Cerebellar nuclear complex (tissue), 1 donor: ENCODE measurements around the gene ZMIZ1.

Experiments used
- DNase-seq, 2 experiments: peaks; one replicate each; lab custom pipeline; 2025; lab: John Stamatoyannopoulos, UW

Gene ZMIZ1

DNA sequence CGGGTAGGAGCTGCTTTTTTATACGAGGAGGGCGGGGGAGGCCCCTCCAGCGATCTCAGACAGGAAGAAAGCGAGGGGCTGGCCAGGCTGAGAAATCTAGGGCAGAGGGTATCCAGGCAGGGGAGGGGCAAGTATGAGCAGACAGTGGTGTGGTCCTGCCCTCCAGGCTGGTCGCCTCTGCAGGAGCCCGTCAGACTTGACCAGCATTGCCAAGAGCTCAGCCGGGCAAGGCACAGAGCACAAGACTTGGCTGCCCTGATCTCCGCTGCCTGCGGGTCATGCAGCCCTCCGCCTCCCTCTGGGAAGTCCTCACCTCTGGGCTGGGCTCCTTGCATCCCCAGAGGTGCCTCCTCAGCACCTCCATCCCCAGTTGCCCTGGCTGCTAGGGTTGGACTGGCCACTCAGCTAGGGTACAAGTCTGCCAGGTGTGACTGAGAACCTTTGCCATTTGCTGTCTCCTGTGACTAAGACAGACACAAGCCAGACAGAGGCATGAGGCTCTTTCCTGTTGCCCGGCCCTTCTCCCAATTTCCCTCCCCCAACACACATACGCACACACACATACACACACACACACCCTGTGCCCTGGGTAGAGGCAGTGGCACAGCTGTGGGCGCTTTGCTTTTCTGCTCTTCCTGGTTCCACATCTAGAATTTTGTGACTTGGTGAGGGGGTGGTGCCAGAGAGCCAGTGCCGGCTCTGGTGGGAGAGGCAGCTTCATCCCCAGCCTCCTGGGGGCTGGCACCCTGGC, 219.4 kb downstream of the ZMIZ1 start:
- DNase-seq = no peak

DNA sequence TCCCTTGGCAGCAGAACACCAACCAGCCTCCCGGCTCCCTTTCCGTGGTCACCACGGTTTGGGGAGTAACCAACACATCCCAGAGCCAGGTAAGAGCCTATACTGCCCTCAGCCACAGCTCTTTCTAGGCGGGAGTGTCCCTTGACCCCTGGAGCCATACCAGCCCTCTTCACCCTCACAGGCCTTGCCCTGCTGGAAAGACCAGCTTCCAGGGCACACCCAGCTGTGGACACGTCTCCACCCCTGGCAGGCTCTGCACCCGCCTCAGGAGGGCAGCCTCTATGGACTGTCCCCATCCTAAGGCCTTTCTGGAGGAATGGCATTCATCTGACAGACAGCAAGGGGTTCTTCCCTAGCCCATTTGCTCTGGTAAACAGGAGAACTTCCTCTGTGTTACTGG, 221.0 kb downstream of the ZMIZ1 start:
- no peak for DNase-seq

DNA sequence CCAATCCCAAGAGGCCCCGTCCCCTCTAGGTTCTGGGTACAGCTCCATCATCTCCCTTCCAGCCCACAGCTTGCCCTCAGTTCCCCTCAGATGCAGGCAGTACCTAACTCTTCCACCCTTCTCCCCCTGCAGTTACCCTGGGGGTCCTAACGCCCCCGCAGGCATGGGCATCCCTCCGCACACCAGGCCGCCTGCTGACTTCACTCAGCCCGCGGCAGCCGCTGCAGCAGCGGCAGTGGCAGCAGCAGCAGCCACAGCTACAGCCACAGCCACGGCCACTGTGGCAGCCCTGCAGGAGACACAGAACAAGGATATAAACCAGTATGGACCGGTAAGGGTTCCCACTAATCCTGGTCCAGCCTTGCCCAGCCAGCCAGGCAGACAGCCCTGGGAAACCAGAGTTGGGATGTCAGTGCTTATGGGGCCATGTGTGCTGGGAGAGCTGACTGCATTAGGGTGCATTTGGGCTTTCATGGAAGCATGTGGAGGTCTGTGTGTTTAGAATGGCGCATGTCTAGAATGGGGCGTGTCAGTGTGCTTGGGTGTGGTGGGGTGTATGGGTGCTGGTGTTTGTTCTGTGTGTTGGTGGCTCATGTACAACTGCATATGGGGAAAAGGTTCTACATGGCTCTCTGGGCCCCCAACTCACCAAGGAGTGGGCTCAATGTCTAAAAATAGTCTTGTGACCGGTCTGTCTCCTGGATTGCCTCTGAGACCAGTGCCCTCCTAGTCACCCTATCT, 223.4 kb downstream of the ZMIZ1 start:
- DNase-seq = no peak

DNA sequence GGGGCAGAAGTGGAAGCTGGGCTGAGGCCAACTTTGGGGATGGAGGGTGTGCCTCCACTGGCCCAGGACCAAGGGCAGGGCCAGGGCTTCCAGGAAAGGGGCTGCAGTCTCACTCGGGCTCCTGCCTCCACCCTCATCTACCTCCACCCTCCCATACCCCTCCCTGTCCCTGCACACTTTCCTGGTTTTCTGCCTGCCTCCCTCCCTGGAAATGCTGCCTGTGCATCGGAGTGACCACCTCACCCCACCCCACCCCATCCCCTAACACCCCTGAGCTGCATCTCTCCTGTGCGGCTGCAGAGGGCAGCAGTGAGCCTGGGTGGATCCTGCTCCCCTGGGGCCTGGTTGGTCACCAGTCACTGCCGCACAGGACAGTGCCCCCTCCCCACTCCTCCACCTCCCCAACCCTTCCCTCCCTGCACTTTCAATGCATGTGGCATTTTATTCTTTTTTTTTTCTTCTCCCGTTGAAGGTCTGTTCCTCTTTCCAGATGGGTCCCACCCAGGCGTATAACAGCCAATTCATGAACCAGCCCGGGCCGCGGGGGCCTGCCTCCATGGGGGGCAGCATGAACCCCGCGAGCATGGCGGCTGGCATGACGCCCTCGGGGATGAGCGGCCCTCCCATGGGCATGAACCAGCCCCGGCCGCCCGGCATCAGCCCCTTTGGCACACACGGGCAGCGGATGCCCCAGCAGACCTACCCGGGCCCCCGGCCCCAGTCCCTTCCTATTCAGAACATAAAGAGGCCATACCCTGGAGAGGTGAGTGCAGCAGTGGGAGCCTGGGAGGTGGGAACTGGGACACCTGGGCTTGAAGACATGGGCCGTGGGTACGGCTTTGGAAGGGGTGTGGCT, 224.4 kb downstream of the ZMIZ1 start:
- DNase-seq = no peak

DNA sequence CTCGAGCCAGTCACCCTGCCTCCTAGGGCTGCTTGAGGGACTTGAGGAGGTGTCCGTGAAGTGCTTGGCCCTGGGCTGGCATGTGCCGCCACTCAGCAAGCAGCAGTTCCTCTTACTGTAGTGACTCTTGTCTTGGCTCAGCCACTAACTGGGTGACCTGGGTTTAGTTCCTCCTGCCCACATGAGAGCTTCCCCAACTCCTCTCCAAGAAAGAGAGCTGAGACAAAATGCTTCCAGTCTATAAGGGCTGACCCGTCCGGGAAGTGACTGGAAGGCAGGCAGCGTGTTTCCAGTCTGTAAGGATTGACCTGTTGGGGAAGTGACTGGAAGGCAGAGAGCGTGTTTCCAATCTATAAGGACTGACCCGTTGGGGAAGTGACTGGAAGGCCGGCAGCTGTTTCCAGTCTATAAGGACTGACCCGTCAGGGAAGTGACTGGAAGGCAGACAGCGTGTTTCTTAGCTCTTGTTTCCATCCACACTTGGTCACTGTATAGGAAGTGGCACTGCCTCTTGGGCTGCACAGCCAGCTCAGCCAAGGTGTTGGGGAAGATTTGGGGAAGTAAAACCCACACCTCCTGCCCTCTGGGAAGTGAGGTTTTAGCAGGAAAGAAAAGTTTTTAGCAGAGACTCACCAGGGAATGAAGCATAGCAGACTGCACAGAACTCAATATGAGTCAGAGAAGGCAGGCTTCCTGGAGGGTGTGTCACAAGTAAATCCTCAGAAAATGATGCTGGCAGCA, 225.2 kb downstream of the ZMIZ1 start:
- no peak for DNase-seq

DNA sequence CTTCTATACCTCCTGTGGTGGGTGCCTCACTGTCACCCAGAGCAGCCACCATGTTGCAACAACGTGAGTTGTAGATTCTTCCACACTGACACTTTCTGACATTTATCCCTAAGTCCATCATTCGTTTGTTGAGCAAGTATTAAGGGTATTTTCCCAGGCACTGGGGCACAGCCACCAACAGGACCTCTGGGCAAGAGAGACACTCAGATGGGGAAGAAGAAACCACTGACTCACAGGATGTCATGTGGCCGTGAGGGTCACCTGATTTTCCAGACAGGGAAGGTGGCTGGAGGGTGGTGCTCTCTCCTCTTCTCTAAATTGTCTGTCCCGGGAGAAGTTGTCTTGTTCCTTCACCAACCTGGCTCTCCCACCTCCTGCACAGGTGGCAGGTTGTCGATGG, 226.8 kb downstream of the ZMIZ1 start:
- no peak for DNase-seq

DNA sequence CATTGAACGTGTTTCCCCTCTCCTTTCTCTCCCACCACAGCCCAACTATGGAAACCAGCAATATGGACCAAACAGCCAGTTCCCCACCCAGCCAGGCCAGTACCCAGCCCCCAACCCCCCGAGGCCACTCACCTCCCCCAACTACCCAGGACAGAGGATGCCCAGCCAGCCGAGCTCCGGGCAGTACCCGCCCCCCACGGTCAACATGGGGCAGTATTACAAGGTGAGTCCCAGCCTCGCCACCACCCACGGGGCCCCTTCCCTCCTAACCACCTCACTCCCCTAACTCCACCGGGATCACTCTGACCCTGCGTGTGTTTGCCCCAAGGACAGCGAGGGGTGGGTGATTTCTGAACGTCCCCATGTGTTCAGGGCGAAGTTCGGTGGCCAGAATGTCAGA, 227.7 kb downstream of the ZMIZ1 start:
- no peak for DNase-seq

DNA sequence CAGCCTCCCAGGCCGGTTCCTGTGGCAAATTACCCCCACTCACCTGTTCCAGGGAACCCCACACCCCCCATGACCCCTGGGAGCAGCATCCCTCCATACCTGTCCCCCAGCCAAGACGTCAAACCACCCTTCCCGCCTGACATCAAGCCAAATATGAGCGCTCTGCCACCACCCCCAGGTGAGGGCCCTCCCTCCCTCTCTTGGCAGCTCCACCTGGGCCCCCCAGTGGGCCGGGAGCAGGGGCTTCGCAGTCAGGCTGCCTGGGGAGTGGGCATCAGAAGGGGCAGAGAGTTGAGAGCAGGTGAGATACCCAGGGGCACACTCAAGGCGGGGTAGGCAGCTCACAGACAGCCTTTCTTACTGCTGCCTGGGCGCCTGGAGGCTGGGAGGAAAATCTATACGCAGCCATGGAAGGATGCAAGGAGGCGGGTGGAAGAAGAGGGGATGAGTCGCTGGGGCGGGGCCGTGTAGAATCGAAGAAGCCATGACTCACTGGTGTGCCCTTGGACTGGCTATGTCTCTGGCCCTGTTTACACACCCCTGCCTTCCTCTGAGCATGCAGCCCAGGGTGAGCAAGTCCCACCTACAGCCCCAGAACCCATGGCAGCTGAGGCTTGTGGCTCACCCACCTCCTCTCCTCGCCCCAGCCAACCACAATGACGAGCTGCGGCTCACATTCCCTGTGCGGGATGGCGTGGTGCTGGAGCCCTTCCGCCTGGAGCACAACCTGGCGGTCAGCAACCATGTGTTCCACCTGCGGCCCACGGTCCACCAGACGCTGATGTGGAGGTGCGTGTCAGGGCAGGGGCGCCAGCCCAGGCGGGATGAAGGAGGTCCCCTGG, 229.9 kb downstream of the ZMIZ1 start:
- no peak for DNase-seq

DNA sequence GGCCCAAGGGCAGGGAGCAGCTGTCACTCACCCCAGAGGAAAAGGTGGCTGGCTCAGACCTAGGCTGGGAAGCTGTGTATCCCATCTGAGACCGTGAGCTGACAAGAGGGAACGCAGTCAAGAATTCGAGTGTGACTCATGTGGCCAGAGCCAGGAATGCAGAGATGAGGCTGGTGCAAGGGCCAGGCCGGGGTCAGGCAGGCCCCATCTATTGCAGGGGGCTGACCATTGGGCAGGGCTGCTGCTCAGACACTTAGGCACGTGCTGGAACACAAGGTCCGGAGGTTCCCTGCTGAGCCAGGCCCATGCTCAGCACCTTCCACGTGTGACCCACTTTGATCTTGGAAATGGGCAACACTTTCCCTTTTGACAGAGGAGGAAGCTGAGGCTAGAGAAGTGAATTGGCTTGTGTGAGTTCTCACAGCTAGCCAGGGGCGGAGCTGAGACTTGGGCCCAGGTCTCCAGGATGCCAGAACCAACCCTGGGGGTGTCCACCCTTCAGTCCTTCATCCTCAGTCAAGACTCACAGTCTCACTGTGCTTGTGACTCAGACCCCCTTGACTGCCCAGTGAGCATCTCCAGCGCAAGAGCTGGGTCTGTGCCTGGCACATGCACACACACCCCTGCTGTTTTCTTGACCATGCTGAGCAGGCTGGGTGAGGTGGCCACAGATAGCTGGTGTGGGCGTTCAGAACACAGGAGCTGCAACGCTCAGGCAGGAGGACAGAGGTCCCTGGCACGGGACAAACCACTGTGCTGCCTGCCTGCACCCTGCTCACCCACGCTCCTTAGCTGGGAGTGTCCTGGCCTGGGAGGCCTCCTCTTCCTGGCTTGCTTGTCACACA, 230.9 kb downstream of the ZMIZ1 start:
- no peak for DNase-seq

DNA sequence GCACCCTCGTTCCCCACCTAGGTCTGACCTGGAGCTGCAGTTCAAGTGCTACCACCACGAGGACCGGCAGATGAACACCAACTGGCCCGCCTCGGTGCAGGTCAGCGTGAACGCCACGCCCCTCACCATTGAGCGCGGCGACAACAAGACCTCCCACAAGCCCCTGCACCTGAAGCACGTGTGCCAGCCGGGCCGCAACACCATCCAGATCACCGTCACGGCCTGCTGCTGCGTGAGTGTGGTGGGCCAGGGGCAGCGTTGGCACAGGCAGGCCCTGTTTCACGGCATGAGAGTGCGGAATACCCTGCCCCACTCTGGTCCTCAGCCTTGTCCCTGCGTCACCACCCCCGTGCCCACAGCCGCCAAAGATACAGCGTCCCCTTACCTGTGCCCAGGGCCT, 231.9 kb downstream of the ZMIZ1 start:
- no peak for DNase-seq

DNA sequence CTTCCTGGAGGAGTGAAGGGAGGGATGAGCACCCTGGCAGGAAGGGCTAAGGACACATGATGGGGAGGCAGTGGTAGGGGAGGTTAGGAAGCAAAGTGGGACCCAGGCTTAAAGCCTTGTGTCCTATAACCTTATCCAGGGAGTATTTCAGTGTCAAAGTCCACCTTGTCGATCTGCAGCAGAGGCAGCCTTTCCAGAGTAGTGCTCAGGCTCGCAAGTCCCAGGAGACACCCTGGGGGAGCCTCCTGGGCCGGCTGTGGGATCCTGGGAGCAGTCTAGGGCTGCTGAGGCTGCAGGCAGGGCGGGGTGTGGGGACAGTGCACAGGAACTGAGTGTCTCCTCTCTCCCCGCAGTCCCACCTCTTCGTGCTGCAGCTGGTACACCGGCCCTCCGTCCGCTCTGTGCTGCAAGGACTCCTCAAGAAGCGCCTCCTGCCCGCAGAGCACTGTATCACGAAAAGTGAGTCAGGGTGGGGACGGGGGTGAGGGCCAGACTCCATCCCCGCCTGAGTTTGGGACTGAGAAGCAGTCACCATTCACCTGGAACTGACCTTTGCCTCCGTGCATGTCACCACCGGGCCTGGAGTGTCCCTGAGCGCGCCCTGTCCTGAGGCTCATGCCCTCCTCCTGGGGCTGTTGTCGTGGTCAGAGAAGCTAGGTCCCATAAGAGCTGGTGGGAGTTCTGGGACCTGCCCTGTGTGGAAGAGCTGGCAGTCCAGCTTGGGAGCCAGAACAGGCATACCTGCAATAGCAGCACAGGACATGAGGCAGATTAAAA, 233.2 kb downstream of the ZMIZ1 start:
- no peak for DNase-seq

DNA sequence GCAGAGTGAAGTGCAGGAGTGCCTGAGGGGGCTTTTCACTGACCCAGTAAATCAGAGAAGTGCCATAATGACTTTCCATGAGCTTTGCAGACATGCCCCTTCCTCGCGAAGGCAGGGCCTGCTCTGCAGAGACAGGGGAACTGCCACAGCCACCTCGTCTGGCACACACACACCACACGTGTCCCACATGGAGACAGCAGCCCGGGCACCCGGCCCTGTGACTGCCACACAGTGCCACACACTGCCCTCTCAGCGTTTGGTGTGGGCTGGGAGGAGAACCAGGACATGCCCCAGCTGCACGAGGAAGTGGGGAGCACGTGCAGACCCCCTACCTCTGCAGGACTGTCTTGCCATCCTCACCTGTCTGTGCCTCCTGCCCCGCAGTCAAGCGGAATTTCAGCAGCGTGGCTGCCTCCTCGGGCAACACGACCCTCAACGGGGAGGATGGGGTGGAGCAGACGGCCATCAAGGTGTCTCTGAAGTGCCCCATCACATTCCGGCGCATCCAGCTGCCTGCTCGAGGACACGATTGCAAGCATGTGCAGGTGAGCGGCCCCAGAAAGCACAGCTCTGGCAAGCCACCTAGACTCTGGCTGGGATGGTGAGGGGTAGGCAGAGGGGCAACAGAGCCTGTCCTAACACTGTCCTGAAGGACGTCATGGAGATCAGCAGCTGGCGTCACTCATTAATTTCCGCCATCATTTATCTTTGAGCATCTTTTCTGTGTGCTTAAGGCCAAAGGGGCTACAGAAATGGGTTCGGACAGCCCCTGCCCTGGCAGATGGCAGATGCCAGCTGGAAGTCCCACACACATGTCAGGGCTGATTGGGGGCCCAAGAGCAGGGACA, 235.1 kb downstream of the ZMIZ1 start:
- DNase-seq = no peak

DNA sequence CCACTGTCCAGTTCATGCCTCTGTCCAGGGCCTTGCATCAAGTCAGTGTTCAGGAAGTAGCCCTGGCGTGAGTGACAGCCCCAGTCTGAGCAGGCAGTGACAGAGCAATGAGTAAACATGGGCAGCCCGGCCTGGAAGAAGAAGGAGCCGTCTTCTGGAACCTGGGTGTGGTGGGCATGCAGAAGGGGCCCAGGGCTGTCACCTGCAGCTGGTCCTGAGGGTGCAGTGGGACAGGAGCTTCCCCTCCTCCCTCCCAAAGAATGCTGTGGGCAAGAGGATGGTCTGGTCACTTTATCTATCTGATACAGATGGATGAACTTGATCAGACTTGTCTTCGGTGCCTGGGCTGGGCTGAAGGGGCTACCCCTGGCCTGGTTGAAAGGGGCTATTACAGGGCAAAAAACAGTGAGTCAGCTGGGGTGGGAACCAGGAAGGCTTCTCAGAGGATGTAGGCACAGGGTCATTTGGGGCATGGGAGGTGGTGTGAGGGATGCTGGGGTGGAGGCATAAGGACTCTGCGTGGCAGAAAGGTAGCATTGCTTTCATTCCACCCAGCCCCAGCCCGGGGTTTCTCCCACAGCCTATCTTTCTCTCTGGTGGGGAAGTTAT, 235.8 kb downstream of the ZMIZ1 start:
- DNase-seq = no peak

DNA sequence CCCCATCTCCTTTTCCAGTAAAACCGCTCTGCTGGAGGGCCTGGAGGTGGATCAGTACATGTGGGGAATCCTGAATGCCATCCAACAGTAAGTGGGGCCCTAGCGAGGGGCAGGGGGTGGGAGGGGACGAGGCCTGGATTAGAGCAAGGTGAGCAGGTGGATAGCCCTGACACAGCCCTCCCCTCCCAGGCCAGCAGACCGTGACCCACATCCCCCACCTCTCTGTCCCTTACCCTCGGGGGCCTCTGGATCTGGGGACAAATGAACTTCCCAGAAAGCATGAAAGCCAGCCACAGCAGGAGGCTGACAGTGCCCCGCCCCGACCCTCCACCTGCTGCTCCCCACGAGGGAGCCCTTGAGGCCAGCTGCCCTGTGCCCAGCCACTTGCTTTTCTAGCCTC, 236.7 kb downstream of the ZMIZ1 start:
- DNase-seq = no peak

DNA sequence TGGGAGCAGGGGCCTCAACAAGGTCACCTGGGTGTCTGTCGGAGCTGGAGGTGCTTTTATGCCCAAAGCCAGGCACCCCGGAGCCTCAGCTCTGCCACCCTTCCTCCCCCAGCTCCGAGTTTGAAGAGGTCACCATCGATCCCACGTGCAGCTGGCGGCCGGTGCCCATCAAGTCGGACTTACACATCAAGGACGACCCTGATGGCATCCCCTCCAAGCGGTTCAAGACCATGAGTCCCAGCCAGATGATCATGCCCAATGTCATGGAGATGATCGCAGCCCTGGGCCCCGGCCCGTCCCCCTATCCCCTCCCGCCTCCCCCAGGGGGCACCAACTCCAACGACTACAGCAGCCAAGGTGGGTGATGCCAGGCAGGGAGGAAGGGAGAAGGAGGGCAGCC, 237.2 kb downstream of the ZMIZ1 start:
- no peak for DNase-seq

DNA sequence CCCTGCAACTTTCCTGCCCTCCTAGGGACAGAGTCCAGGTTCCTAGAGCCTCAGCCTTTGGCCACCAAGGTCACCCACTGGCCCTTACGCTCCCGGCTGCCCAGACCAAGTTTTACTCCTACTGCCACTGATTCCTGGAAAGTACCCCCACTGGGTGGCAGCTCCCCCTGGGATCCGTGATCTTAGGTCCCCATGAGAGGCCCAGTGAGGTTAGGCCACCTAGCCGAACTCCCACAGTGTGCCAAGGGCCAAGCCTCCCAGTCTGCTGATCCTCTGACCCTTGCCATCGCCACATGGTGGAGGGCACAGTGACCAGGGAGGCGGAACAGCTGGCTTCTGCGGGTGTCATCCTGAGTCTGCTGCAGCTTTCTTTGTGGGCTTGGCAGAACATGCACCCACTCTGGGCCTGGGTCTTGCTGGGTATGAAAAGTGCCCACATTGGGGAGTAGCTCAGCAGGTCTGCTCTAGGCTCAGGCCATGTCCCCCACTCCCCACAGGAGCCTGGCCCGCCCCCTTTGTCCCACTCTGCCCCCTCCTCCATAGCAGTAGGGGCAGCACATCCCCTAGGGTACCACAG, 238.0 kb downstream of the ZMIZ1 start:
- DNase-seq = no peak

DNA sequence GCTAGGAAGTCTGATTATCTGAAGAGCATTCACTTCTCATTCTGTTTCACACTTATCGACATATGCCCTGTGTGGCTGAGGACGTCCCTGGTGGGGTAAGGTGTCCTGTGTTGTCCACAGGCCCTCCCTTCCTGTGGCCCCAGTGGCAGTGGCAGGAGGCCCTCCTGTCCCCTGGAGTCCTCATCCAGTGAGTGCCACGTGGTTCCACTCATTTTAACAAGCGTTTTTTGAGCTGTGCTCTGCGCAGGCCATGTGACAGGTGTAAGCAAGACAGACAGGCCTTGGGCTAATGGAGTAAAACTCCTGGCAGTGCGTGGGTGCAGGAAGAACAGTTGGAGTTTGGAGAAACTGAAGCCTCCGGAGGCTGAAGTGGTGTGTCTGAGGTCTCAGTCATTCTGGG, 239.2 kb downstream of the ZMIZ1 start:
- DNase-seq = no peak
